CD4-positive, alpha-beta T cell treated with Interleukin-10 for 1 hour (primary cell): ENCODE measurements around the gene BANP.
"Not testable (repeated sequence)": the region's sequence is repeated elsewhere in the genome, so short reads cannot be mapped to it uniquely, and the experiment has no call there.

Experiments used
- DNase-seq: peaks from one replicate; pipeline ENCODE4 v3.0.0-alpha.2; 2020

The BANP gene

GRCh38 chr16:87973717-87974116 is 22.5 kb downstream of the BANP start:
- DNase-seq: no peak

DNA sequence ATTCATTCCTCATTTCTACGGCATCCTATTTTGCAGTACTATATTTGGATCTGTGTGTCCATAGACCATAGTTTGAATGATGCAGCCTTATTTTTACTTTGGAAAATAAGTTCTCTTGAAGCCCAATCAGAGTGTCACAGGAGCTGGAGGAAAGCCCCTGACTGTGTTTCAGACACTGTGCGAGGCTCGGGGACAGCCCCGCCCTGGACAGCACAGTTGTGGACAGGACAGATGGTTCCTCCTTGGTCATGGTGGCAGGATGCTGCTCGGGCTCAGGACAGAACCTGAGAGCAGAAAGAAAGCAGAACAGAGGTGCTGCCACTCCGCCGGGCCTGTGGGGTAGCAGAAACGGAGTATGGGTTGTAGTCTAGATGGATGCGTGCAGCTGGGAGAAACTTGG is 22.9 kb downstream of the BANP start:
- DNase-seq: no peak

DNA sequence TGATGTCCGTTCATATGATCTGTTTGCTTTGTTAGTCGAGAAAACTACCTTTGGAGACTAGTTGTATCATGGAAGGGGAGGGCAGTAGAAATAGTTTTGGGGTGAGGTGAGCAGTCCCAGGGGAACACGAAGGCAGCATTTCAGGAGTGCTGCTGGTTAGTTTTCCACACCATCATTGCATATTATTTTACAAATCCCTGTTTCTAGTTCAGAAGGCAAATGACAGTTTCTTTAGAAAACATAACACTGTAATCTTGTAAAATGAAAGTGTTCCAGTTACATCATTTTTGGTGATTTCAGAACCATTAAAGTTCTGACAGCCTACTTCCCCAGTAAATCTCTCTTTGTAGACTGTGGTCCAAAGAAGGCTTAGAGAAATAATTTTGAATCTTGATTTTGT is 25.4 kb downstream of the BANP start:
- no peak for DNase-seq

DNA sequence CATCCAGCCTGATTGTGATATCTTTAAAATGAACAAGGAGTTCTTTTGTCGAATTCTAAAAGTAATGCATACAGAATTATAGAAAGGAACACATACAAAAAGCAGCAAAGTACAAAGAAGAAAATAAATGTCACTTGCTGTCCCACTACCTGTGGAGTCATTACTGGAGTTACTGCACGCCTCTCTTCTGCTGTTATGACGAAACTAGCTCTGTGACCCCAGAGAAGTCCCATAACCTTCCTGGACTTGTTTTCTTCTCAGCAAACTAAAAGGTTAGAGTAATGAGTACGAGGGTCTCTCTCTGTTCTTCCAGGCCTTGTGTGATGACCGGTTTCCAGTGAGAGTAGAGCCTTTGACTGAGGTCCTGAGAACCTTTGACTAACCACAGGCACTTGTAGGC is 26.9 kb downstream of the BANP start:
- no peak for DNase-seq

- DNase-seq: no peak
Observed at GRCh38 chr16:87979352-87979751, 28.1 kb downstream of the BANP start.

DNA sequence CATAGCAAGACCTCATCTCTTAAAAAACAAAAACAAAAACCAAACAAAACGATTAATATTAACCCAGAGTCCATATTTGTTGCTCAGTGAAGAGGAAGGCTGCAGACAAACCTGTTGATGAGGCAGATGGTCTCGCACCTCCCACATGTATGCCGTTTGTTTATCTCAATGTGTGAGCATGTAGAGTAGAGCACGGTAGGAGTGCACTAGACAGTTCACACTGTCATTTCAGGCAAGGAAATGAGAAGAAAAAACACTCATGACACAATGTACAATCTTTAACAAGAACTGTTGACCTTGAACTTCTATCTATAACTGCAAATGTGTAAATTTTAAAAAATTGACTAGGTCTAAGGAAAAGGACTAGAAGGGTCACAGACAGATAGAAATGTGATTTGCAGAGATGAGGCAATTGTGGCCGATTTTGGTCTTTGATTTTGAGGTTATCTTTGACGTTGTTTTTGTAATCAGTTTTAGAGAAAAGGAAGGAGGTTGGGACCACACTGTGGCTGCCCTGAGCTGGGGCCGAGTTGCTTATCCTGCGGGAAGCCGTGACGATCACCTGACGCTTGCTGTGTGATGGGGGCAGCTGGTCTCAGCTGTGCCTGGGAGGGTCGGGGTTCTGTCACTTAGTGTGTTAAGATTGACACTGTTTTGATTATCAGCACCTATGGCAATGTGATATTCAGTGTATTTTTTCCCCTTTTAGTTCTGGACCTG is 28.8 kb downstream of the BANP start:
- DNase-seq: not testable (repeated sequence)

GRCh38 chr16:87981376-87981775 is 30.1 kb downstream of the BANP start:
- peak; percentile 27 for DNase-seq

- DNase-seq: no peak
Observed at GRCh38 chr16:87982581-87983041, 31.4 kb downstream of the BANP start.

DNA sequence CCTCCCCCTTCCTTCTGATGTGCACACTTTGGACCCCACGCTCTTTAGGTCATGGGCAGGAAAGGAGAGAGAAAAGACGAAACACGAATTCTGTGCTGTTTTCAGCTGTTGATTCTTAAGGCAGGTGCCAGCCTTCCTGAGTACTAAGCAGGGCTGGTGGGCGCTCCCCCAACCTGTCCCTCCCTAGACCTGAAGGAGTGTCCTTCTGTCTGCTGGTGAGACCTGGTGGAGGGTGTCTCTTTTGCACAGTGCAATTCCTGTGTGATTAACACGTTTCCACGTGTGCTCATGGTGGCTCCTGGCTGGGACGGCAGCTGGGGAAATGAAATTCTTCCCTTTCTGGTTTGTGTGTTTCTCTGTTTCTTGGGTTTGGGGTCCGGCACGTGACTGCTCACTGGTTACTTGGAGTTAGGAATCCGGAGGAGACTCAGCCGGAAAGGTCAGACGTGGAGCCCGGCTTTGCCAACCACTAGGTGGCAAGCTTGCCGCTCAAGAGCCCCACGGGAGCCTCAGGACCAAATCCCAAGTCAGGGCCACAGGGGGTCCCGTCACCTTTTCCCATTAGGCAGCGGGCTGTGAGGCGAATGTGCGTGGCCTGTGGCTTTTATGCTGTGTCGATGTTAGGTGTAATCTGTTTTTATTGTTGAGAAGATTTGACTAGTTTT is 32.0 kb downstream of the BANP start:
- DNase-seq: not testable (repeated sequence)

- DNase-seq: not testable (repeated sequence)
Observed at GRCh38 chr16:87983737-87984097, 32.5 kb downstream of the BANP start.

DNA sequence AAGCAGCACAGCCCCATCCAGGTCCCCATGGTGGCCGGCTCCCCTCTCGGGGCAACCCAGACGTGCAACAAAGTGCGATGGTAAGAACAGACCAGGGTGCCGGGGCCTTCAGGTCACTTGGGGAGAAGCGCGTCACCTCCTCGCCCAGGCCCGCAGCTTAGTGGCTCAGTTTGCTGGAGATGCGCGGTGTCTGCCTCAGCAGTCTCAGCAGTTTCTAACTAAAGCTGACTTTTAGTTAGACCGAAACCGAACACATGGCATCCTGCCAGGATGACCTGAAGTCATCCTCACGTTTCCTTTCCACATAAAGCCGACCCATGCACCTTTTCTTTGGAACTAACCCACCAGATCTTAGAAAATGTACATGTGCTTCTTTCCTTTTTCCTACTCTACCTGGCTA is 32.9 kb downstream of the BANP start:
- DNase-seq: not testable (repeated sequence)

GRCh38 chr16:87984632-87985267 is 33.5 kb downstream of the BANP start:
- DNase-seq: no peak

- DNase-seq: not testable (repeated sequence)
Observed at GRCh38 chr16:87985493-87985892, 34.3 kb downstream of the BANP start.

GRCh38 chr16:87986361-87986849 is 35.2 kb downstream of the BANP start:
- peak; percentile 15 for DNase-seq

- not testable (repeated sequence) for DNase-seq
Observed at GRCh38 chr16:87988596-87988995, 37.4 kb downstream of the BANP start.

- not testable (repeated sequence) for DNase-seq
Observed at GRCh38 chr16:87990254-87990653, 39.0 kb downstream of the BANP start.

- DNase-seq: not testable (repeated sequence)
Observed at GRCh38 chr16:87992142-87992541, 40.9 kb downstream of the BANP start.

DNA sequence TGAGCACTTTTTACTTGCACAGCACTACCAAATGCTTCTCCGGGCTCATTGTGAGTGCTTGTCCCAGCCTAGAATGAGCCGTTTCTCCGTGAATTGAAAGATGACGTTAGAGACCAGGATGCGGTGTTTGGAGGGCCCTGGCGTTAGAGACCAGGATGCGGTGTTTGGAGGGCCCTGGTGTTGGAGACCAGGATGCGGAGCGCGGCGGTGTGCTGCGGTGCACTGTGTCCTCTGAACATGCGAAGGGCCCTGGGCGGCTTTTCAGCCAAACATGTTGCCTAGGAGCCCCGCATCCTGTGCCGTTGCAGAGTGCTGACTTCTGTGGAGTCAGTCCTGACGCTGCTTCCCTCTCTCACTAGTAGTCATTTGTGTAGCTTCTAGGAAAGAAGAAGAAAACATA is 42.7 kb downstream of the BANP start:
- DNase-seq: no peak

- no peak for DNase-seq
Observed at GRCh38 chr16:87995644-87996043, 44.4 kb downstream of the BANP start.

- DNase-seq: no peak
Observed at GRCh38 chr16:87996962-87997880, 46.0 kb downstream of the BANP start.

DNA sequence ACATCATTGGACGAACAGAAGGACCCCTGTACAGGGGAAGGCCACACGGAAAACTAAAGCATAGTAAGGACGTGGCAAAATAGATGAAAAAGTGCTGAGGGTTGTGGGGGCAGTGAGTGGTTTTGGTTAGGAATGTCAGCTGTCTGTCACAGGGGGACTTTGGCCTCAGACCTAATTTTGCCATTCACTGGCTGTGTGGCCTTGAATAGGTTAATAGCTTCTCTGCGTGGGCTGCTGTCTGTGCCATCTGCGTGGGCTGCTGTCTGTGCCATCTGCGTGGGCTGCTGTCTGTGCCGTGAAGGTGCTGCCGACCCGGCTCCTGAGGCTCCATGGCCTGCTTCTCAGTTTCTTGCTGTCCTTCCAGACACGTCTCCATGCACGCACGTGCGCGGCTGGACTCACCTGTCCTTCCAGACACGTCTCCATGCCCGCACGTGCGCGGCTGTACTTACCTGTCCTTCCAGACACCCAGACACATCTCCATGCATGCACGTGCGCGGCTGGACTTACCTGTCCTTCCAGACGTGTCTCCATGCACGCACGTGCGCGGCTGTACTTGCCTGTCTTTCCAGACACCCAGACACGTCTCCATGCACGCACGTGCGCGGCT is 47.1 kb downstream of the BANP start:
- not testable (repeated sequence) for DNase-seq

DNA sequence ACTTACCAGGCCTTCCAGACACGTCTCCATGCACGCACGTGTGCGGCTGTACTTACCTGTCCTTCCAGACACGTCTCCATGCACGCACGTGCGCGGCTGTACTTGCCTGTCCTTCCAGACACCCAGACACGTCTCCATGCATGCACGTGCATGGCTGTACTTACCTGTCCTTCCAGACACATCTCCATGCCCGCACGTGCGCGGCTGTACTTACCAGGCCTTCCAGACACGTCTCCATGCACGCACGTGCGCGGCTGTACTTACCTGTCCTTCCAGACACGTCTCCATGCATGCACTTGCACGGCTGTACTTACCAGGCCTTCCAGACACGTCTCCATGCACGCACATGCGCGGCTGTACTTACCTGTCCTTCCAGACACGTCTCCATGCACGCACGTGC is 47.8 kb downstream of the BANP start:
- not testable (repeated sequence) for DNase-seq
